NK-92 (cell line): ENCODE data around the gene USP43.
"Not testable (repeated sequence)": the region's sequence is repeated elsewhere in the genome, so short reads cannot be mapped to it uniquely, and the experiment has no call there.

ENCODE experiments used
- DNase-seq: peaks from one replicate; lab custom pipeline; 2025; ENCODE audit not compliant: unreplicated experiment; lab: John Stamatoyannopoulos, UW

USP43 gene

DNA sequence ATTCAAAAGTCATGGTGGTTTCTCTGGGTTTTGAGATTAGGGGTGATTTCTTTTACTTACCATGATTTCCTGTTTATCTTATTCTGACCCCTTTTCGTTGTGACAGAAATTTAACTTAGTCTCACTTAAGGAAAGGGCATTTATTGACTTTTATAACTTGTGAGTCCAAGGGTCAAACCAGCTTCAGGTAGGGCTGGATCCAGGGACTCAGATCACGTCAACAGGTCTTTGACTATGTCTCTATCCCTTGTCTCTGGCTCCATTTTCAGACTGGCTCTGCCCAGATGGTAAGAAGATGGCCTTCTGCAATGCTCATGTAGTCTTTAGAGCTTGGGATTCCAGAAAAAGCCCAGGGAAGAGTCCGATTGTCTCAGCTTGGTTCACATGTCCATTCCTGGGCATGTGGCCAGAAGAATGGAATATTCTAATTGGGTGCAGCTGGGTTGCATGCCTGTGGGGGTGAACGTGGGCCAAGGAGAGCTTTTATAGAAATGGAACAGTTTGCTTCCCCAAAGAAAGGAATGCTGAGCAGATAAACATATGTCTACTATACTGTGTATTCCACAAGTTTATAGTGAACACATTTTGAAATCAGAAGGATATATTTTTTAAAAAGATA lies 13.4 kb downstream of the USP43 start:
- DNase-seq = no peak

DNA sequence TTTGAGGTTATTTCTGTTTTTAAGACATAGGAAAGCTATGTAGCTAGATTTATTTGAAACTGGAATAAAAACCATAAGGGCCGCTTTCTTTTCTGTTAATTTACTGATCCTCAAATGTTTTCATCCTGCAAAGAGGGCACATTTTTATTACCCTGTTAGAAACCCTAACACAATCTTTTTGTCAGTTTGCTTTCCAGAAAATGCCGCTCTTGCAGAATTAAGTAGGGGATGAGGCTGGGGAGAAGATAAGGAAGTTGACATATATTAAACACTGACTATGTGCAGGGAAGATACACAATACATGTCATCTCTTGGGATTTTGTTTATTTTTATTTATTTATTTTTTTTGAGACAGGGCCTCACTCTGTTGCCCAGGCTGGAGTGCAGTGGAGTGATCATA lies 15.7 kb downstream of the USP43 start:
- no peak for DNase-seq

DNA sequence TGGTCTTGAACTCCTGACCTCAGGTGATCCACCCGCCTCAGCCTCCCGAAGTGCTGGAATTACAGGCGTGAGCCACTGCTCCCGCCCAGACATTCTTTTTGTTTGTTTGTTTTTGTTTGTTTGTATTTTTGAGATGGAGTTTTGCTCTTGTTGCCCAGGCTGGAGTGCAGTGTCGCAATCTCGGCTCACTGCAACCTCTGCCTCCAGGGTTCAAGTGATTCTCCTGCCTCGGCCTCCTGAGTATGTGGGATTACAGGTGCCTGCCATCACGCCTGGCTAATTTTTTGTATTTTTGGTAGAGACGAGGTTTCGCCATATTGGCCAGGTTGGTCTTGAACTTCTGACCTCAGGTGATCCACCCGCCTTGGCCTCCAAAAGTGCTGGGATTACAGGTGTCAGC lies 18.2 kb downstream of the USP43 start:
- not testable (repeated sequence) for DNase-seq

DNA sequence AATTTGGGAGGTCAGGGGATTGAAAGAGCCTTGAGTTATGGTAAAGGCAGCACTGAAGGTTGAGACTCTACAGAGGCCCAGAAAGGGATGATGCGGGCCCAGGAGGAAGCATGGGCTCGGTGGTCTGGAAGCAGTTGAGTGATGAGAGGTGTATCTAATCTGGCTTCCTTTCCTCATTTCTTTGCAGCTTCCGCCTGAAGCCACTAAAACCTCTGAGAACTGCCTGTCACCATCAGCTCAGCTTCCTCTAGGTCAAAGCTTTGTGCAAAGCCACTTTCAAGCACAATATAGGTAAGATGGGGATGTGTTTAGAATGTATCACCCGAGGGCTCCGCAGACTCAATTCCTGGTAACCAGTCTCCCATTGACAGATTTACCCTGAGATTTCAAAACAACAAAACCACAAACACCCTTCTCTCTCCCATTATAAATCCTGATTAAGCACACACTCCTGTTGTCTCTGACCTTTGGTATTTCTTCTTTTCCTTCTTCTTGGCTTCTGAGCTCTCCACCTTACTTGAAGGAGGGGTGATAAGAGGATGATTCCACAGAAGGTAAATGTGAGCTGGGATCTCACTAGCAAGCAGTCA lies 21.2 kb downstream of the USP43 start:
- no peak for DNase-seq

DNA sequence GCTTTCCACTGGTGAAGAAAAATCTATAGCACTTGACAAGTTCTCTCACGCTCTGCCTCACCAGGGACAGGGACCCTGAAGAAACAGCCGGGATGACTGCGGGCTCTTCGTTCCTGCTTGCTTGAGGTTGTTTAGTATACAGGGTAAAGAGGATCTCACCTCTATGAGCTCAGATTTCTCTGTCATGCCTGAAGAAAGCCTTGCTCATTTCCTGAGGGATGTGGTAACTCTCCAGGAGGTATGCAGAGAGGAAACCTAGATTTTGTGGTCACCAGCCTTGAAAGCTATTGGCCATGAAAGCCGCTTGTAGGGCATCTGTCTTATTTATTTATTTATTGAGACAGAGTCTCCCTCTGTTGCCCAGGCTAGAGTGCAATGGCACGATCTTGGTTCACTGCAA lies 23.2 kb downstream of the USP43 start:
- no peak for DNase-seq

DNA sequence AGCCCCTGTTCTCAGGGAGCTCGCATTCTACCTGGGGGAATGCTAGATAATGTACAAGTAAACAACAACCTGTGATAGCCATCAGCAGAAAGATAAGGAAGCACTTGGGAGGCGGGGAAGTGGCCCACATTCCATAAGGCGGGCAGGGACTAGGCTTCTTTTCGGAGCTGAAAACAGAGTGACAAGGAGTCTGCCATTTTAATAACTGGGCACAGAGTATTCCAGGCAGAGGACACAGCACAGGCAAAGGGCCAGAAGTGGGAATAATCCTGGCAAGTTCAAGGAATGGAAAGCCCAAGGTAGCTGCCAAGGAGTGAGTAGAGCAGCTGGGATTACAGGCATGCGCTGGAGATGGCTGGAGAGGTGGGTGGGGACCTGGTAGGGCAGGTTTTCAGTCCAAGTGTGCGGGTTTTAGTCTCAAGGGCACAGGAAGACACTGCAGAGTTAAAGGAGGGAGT lies 24.3 kb downstream of the USP43 start:
- DNase-seq = no peak

DNA sequence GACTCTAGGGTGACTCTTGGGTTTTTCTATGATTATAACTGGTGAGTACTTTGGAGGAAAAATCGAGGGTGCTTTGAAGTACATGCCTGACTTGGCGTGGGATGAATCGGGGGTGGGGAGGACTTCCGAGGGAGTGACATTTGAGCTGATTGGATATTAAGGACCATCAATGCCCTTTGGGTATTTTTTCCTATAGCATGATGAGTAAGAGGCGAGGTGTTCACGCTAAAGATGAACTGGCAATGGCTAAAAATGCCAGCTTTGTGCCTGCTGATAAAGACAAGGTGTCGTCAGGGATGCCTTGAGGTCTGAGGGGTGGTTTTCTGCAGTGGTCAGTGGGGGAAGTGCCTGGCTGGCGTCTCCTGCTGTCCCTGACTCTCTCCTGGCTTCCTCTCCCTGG lies 25.3 kb downstream of the USP43 start:
- no peak for DNase-seq

DNA sequence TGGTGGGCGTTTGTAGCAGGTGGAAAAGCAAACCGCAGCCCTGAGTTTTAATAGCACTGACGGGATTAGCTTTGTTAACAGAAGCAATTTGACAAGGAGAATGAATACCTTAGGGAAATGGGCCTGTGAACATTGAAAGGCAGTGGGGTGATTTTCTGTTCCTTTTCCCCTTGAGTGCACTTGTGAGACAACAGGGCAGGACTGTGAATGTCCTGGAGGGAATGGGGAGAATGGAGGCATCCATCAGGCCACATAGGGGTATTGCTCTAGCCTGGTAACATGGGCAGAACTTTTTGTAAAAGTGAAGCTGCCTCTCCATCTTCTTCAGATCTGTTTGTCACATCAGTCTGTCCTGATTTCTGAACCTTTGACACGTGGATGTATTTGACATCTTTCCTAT lies 26.2 kb downstream of the USP43 start:
- DNase-seq = no peak

DNA sequence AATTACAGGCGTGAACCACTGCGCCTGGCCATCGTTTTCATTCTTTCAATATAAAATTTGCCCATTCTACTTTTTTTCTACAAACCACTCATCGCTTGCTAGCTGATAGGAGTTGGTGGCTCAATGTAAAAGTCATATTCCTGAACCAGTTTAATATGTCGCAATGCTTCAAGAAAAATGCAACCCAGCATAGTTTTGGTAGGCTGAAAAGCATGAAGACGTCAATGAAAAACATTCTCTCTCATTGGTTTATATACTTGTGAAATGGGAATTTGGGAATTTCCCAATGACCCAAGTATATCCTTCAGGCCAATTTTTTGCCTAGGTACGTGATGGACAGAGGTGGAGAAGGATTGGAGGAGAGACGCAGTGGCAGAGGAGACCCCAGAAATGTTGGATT lies 26.9 kb downstream of the USP43 start:
- no peak for DNase-seq

DNA sequence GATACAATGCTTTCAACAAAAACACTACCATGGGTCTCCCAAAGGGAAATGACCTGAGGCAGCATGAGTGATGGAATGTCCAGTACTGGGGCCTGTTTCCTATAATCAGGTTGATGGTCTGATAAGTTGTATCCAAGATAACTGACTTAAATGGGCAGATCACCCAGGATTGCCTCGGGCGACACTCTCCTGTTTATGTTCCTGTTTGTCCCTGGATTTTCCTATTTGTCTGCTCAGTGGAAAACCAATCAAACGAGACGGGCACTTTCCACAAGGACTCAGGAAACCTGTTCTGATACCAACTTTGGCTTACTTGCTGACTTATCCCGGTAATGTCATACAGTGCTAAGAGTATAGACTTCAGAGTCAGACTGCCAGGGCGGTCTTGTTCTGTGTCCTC lies 27.4 kb downstream of the USP43 start:
- no peak for DNase-seq

DNA sequence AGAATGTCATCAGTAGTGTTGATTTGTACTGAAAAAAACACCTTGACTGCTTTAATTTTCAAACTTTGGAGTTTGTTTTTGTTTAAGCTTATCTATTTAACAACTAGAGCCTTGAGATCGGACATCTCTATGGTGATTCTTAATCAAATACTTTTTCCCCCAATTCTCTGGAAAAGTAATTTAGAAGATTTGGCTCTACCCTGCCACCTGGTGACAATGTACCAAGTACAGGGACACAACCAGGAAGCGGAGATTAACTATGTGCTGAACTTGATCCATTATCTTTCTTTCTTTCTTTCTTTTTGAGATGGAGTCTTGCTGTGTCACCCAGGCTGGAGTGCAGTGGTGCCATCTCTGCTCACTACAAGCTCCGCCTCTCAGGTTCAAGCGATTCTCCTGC lies 30.8 kb downstream of the USP43 start:
- no peak for DNase-seq

DNA sequence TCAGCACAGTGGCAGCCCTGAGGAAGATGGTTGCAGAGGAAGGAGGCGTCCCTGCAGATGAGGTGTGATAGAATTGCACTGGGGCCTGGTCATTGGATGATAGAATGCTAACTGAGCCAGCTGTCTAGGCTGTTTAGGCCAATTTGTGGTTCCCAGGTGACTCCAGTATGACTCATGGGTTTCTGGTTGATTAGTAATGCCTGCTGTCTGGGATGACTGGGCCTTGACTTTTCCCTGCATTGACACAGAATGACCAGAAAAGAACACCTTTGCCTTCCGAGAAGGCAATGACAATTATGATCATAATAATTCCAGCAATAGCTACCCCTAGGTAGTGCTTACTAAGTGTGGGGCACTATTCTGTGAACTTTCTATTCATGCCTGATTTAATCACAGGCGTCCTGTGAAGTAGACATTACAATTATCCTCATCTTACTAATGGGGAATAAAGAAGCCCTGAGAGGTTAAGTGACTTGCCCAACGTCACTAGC lies 31.5 kb downstream of the USP43 start:
- no peak for DNase-seq

DNA sequence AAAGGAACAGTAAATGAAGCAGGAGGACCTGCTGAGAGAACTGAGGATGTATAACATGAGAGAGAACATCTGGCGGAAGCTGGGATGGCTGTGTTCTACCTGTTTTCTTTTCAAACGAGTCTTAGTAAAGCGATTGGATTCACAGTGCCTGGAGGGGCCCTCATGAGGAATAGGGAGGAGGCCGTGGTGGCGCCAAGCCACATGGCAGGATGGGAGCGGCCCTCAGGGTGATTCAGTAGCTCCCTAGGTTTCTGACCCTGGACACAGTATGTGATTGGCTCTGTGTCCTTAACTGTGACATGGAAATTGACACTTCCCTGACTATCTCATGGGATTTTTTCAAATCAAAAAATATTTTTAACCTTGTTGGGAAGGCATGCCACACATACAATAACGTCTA lies 32.1 kb downstream of the USP43 start:
- no peak for DNase-seq

DNA sequence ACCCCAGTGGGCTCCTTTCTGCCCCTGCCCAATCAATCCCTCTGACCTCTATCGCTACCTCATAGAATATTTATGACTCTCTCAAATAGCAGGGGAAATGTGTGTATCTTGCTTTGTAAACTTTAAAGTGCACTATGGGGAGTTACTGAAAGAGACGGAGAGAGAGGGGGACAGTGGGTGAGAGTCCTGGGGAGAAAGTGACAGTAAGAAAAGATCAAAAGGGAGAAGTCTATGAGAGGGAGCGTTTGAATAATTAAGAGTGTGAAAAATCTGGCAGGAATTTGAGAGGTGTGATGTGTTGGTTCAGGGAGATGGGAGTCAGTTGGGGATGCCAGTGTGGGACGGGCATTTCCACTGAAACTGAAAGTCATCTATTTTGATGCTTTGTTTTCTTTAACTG lies 32.6 kb downstream of the USP43 start:
- no peak for DNase-seq

DNA sequence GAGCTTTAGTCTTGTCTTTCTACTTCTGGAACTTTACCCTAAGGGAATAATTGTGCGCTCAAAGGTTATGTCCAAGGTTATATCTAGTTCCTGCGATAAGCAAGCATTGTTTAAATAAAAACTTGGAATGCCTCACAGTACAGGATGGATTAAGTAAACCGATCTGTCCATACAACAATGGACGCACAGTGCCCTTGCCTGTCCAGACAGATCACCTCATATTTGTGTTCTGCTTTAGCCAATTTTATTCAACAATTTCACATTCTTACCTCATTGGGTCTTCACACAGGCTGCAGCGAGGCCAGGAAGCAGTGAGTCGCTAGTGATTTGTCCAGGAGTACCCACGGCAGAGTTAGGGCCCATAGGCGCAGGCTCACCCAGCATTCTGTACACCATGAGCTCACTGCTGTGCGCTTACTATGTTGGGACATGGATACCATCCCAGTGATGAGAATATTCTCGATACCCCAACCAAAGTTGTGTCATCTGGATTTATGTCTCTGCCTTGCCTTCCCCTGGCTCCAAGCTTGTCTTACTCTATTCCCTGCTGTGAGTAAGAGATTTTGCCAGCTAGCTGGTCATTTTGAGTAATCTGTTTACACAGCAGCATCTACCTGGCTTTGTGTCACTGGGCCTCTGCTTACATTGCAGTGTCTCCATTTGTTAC lies 39.8 kb downstream of the USP43 start:
- DNase-seq = no peak

DNA sequence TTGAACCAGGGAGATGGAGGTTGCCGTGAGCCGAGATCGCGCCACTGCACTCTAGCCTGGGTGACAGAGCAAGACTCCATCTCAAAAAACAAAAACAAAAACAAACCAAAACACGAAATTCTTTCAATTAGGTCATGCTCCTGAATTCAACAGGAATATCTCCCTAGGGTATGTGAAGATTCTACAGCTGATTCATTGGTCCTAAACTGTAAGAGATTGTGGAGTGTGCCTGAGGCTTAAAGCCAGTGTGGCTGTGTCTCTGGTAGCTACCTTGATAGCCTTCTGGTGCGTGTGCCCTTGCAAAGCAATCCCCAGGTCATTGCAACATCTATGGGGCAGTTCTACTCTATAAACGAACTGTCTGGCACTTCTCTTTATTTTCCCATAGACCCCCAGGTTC lies 48.4 kb downstream of the USP43 start:
- DNase-seq = no peak

DNA sequence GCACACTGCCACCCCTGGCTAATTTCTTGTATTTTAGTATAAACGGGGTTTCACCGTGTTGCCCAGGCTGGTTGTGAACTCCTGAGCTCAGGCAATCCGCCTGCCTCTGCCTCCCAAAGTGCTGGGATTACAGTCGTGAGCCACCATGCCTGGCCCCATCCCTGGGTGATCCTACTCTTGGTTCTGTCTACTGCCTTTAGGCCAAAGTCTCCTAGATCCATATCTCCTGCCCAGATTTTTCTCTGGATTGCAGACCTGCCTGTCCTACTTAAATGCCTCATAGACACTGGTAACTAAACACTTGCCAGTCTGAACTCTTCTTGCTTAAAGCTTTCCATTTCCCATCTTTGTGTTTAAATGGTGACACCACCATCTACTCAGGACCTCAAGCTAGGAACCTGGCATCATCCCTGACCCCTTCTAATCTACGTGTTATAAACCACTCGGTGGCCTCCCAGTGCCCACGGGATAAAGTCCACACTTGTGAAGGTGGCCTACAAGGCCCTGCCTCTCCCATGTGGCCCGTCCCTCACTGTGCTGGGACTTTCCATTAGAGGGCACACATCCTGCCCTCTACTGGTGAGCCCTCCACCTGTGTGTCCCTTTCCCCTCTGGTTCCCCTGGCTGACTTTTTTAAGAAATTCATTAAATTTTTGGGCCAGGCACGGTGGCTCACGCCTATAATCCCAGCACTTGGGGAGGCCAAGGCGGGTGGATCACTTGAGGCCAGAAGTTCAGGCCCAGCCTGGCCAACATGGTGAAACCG lies 51.1 kb downstream of the USP43 start:
- no peak for DNase-seq

DNA sequence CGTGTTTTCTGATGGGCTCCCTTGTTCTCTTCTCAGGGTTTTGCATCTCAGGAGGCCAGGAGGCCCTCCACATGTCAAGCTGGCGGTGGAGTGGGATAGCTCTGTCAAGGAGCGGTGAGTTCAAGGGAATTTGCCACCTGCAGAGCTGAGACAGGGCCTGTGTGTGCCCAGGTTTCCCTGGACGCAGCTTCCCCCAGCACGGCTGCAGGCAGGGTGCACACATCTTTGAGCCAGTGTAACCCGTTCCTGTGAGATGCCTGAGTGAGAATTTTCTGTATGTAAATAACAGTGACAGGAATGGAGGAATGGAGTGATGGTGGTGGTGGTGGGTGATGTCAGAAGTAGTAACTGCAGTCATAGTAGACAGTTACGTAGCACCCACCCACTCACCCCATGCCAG lies 54.8 kb downstream of the USP43 start:
- DNase-seq = no peak

DNA sequence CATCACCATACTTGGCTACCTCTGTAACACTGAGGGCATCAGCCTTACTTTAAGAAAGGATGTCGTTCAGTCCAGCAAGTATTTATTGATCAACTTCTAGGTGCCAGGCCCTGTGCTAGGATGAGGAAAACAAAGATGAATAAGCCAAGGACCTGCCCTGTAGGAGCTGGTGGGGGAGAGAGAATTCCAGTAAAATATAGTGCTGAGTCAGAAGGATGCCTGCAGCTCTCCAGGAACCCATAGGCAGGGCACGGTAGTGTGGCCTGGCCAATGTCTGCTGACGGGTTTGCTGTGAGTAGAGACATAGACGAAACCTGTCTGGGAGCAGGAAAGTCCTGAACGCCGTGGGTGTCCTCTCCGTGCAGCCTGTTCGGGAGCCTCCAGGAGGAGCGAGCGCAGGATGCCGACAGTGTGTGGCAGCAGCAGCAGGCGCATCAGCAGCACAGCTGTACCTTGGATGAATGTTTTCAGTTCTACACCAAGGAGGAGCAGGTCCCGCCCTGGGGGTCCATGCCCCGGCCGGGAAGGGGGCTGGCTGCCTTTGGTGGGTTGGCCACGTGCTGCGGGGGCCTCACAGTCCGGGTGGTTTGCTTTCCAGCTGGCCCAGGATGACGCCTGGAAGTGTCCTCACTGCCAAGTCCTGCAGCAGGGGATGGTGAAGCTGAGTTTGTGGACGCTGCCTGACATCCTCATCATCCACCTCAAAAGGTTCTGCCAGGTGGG lies 55.6 kb downstream of the USP43 start:
- DNase-seq = no peak

DNA sequence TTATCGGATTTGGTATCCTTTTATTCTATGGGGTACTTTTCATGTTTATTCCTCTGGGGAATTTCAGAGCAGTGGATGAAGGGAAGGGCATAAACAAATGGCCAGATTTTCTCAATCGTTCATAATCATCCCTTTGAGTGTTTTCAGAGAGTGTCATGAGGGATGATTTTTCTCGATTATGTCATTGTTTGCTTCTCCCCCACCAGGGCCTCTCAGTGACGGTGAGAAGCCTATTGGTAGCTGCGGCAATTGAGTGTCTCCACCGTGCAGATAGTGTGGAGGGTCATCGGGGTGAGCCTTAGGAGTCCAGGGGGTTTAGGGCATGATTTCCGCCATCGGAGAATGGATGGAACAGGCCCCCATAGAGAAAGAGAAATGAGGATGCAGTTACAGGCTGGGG lies 57.2 kb downstream of the USP43 start:
- no peak for DNase-seq
